ENCODE measurements around the gene AIPL1.

The AIPL1 gene

DNA sequence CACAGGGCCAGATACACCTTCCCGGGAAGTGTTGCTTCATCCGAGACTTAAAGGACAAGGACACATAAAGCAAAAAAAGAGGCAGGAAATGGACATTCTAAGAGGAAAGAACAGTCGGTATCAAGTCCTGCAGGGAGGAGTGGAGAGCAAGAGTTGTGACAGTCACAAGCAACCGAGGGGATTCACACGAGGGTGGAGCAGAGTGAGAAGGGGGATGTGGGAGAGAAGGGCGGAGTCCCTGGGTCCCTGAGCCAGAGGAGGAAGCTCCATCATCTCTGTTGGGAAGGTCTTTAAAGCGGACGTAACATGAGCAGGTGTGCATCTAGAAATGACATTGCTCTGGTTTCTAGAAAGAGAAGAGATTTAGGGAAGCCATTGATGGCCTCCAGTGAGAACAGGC, 47.1 kb downstream of the AIPL1 start:
- no peak for TF ChIP-seq POLR2AphosphoS5 (IDR thresholded peaks at IDR 0.05; ENCODE audit: low read depth, low read length)
- TF ChIP-seq TAF1 (IDR thresholded peaks at IDR 0.05; ENCODE audit: borderline replicate concordance, insufficient read depth, low read length), result no peak
- TF ChIP-seq FOXP2 (optimal IDR thresholded peaks at IDR 0.05; ENCODE audit: borderline replicate concordance, extremely low read depth, extremely low read length, insufficient read depth), result no peak
- TF ChIP-seq, protein P1, sequence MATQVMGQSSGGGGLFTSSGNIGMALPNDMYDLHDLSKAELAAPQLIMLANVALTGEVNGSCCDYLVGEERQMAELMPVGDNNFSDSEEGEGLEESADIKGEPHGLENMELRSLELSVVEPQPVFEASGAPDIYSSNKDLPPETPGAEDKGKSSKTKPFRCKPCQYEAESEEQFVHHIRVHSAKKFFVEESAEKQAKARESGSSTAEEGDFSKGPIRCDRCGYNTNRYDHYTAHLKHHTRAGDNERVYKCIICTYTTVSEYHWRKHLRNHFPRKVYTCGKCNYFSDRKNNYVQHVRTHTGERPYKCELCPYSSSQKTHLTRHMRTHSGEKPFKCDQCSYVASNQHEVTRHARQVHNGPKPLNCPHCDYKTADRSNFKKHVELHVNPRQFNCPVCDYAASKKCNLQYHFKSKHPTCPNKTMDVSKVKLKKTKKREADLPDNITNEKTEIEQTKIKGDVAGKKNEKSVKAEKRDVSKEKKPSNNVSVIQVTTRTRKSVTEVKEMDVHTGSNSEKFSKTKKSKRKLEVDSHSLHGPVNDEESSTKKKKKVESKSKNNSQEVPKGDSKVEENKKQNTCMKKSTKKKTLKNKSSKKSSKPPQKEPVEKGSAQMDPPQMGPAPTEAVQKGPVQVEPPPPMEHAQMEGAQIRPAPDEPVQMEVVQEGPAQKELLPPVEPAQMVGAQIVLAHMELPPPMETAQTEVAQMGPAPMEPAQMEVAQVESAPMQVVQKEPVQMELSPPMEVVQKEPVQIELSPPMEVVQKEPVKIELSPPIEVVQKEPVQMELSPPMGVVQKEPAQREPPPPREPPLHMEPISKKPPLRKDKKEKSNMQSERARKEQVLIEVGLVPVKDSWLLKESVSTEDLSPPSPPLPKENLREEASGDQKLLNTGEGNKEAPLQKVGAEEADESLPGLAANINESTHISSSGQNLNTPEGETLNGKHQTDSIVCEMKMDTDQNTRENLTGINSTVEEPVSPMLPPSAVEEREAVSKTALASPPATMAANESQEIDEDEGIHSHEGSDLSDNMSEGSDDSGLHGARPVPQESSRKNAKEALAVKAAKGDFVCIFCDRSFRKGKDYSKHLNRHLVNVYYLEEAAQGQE (IDR thresholded peaks at IDR 0.05; ENCODE audit: insufficient read depth in 1 of 2, low read depth in 2 of 2, low read length in 2 of 2), result no peak
- TF ChIP-seq SIN3A (IDR thresholded peaks at IDR 0.05; ENCODE audit: borderline replicate concordance, insufficient read depth, low read length), result no peak

DNA sequence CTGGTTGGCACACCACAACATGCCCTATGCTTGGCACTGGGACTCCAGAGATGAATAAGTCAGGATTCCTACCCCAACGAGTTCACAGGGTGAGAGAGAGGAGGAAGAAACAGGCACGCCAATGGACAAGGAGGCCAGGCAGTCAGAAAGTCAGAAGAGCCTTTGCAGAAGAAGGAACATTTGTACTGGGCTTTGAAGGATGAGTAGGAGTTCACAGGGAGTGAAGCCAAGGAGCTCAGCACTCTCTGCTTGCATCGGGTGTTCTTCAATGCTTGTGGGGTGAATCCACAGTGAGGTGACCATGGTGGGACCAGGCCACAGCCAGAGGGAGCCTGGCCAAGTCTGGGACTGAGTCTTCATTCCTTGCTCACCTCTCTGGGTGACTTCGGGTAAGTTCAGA, 47.5 kb downstream of the AIPL1 start:
- TF ChIP-seq FOXP2 (optimal IDR thresholded peaks at IDR 0.05; ENCODE audit: borderline replicate concordance, extremely low read depth, extremely low read length, insufficient read depth) (no peak), POLR2AphosphoS5 (IDR thresholded peaks at IDR 0.05; ENCODE audit: low read depth, low read length) (no peak), TAF1 (IDR thresholded peaks at IDR 0.05; ENCODE audit: borderline replicate concordance, insufficient read depth, low read length) (no peak), SIN3A (IDR thresholded peaks at IDR 0.05; ENCODE audit: borderline replicate concordance, insufficient read depth, low read length) (no peak)
- TF ChIP-seq, protein P1 (IDR thresholded peaks at IDR 0.05; ENCODE audit: insufficient read depth in 1 of 2, low read depth in 2 of 2, low read length in 2 of 2), result no peak

DNA sequence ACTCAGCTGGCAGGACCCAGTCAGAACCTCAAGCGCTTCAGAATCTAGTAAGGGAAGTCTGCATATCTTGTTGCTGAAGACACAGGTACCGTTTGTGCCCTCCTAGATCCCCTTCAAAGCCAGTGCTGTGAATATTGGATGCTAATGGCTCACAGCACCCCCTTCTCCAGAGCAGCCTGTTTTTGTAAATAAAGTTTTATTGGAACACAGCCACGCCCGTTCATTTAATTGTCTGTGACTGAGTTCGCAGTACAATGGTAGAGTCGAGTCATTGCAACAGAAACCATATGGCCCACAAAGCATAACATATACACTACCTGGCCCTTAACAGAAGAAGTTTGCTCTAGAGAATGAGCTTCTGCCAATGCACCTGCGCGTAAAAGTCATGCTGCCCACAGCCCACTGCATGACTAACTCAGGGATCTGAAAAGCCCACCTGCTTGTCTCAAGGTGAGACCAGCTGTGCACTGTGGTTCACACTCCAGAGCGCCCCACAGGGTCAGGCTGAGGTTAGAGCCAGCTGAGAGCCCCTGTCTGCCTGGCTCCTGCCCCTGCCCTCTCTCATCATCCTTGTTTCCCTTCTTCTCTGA, 48.8 kb downstream of the AIPL1 start:
- TF ChIP-seq SIN3A (IDR thresholded peaks at IDR 0.05; ENCODE audit: borderline replicate concordance, insufficient read depth, low read length) (no peak), FOXP2 (optimal IDR thresholded peaks at IDR 0.05; ENCODE audit: borderline replicate concordance, extremely low read depth, extremely low read length, insufficient read depth) (no peak), TAF1 (IDR thresholded peaks at IDR 0.05; ENCODE audit: borderline replicate concordance, insufficient read depth, low read length) (no peak), POLR2AphosphoS5 (IDR thresholded peaks at IDR 0.05; ENCODE audit: low read depth, low read length) (no peak)
- TF ChIP-seq, protein P1 (IDR thresholded peaks at IDR 0.05; ENCODE audit: insufficient read depth in 1 of 2, low read depth in 2 of 2, low read length in 2 of 2), result no peak

DNA sequence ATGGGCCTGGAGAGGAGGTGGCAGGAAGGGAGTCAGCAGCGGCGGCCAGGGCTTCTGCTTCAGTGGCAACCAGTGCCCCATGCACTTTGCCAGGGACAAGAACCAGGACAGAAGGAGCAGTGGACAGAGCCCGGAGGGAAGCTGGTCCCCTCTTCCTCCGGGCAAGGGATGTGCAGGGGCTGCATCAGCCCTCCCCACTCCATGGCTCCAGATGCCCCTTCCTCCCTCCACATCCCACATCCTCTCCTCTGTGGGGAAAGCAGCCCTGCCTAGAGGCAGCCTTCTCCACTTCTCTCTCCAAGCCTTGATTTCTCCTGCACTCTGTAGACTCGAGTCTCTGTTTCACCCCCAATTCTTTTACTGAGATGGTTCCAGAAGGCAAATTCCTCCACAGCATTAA, 50.4 kb downstream of the AIPL1 start:
- TF ChIP-seq POLR2AphosphoS5 (IDR thresholded peaks at IDR 0.05; ENCODE audit: low read depth, low read length) (no peak), FOXP2 (optimal IDR thresholded peaks at IDR 0.05; ENCODE audit: borderline replicate concordance, extremely low read depth, extremely low read length, insufficient read depth) (no peak), TAF1 (IDR thresholded peaks at IDR 0.05; ENCODE audit: borderline replicate concordance, insufficient read depth, low read length) (no peak), SIN3A (IDR thresholded peaks at IDR 0.05; ENCODE audit: borderline replicate concordance, insufficient read depth, low read length) (no peak)
- TF ChIP-seq, protein P1 (IDR thresholded peaks at IDR 0.05; ENCODE audit: insufficient read depth in 1 of 2, low read depth in 2 of 2, low read length in 2 of 2), result no peak
